Measurements from ENCODE around the gene S100A2.
"Not testable (repeated sequence)": the region's sequence is repeated elsewhere in the genome, so short reads cannot be mapped to it uniquely, and the experiment has no call there.

Gene S100A2

GRCh38 chr1:153592748-153593147 is 27.1 kb upstream of the S100A2 start:
- peak in 3 of 56 donors; percentile 10 to 15 (median 13) for DNase-seq

GRCh38 chr1:153588482-153588881 is 22.8 kb upstream of the S100A2 start:
- DNase-seq: no peak

GRCh38 chr1:153588033-153588432 is 22.4 kb upstream of the S100A2 start:
- not testable (repeated sequence) for DNase-seq

GRCh38 chr1:153587314-153587713 is 21.7 kb upstream of the S100A2 start:
- peak in 1 of 56 donors; percentile 15 for DNase-seq

- DNase-seq: no peak
Measured at GRCh38 chr1:153586347-153586746, 20.7 kb upstream of the S100A2 start.

GRCh38 chr1:153585006-153585405 is 19.4 kb upstream of the S100A2 start:
- DNase-seq: peak in 1 of 56 donors; percentile 7

- no peak for DNase-seq
Measured at GRCh38 chr1:153583976-153584375, 18.3 kb upstream of the S100A2 start.

- DNase-seq: not testable (repeated sequence)
Measured at GRCh38 chr1:153583514-153583913, 17.9 kb upstream of the S100A2 start.

GRCh38 chr1:153582836-153583235 is 17.2 kb upstream of the S100A2 start:
- not testable (repeated sequence) for DNase-seq

GRCh38 chr1:153578936-153579335 is 13.3 kb upstream of the S100A2 start:
- no peak for DNase-seq

GRCh38 chr1:153578490-153578889 is 12.8 kb upstream of the S100A2 start:
- DNase-seq: no peak

- peak in 28 of 56 donors; percentile 3 to 62 (median 26) for DNase-seq
Measured at GRCh38 chr1:153577624-153578051, 12.0 kb upstream of the S100A2 start.

- DNase-seq: no peak
Measured at GRCh38 chr1:153577138-153577537, 11.5 kb upstream of the S100A2 start.

GRCh38 chr1:153575497-153575896 is 9.9 kb upstream of the S100A2 start:
- DNase-seq: not testable (repeated sequence)

GRCh38 chr1:153575081-153575491 is 9.4 kb upstream of the S100A2 start:
- DNase-seq: not testable (repeated sequence)

GRCh38 chr1:153573351-153573750 is 7.7 kb upstream of the S100A2 start:
- no peak for DNase-seq

- peak in 54 of 56 donors; percentile 16 to 89 (median 67) for DNase-seq
Measured at GRCh38 chr1:153572569-153573015, 6.9 kb upstream of the S100A2 start.

GRCh38 chr1:153571706-153572105 is 6.1 kb upstream of the S100A2 start:
- peak in 1 of 56 donors; percentile 15 for DNase-seq

GRCh38 chr1:153570874-153571273 is 5.2 kb upstream of the S100A2 start:
- no peak for DNase-seq

- DNase-seq: no peak
Measured at GRCh38 chr1:153569465-153569864, 3.8 kb upstream of the S100A2 start.

GRCh38 chr1:153568367-153569099 is 2.9 kb upstream of the S100A2 start:
- DNase-seq: peak in 51 of 56 donors; percentile 17 to 88 (median 67)

- DNase-seq: peak in 1 of 56 donors; percentile 24
Measured at GRCh38 chr1:153567621-153568366, 2.1 kb upstream of the S100A2 start.
